Left renal pelvis (tissue), 4 donors: ENCODE results near the gene SCARF2. TPM values are rescaled to one million over a fixed set of nuclear protein-coding genes. Genes with fewer than 3 reads are reported as not detected.

ENCODE experiments used
- DNase-seq, 4 donors: peaks; one replicate each; pipeline ENCODE4 v3.0.0-alpha.2; 2013; ENCODE audit warnings: low read depth in 4 of 4, low spot score in 3 of 4
- polyA plus RNA-seq, 4 donors: library from polyadenylated mRNA; unstranded; fragments of 120-200 nt; gene quantifications; one replicate each; pipeline ENCODE4 v1.2.1, GENCODE V29; 2013; ENCODE audit not compliant: insufficient read length in 4 of 4

The SCARF2 gene
- polyA plus RNA-seq, 4 donors = 15.6 to 39.7 (median 22.4) TPM

DNA sequence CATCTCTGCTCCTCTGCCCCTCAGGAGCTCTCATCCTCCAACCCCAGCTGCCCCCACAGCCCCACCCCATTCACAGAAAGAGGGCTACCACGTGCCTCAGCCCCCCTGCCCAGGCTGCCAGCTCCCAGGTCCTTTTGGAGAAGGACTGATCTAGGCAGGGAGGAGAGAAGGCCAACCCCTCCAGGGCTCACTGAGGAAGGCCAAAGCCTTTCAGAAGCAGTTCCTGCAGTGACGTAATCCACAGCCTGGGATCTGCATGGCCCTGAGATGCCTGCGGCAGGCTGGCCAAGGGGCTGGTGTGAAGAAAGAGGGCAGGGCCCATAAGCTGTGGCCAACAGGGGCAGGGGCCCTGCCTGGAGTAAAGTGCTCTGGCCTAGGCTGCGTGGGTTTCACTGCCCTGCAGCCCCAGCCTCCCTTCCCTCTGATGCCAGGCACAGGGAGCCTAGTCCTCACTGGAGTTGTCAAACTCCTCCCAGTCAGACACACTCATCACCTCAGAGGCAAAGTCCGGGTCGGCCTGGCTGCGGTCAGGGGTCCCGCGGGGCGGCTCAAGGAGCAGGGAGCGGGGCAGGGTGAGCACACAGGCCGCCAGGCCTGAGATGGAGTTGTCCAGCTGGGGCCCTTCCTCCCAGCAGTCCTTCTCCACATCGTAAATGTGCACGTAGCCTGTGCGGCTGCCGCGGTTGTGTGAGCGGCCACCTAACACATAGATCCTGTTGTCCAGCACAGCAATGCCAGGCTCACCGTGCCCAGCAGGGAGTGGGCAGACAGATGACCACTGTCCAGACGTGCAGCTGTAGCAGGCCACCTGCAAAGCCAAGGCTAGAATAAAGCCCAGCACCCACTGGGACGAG lies 4.2 kb upstream of the SCARF2 start:
- DNase-seq = no peak

DNA sequence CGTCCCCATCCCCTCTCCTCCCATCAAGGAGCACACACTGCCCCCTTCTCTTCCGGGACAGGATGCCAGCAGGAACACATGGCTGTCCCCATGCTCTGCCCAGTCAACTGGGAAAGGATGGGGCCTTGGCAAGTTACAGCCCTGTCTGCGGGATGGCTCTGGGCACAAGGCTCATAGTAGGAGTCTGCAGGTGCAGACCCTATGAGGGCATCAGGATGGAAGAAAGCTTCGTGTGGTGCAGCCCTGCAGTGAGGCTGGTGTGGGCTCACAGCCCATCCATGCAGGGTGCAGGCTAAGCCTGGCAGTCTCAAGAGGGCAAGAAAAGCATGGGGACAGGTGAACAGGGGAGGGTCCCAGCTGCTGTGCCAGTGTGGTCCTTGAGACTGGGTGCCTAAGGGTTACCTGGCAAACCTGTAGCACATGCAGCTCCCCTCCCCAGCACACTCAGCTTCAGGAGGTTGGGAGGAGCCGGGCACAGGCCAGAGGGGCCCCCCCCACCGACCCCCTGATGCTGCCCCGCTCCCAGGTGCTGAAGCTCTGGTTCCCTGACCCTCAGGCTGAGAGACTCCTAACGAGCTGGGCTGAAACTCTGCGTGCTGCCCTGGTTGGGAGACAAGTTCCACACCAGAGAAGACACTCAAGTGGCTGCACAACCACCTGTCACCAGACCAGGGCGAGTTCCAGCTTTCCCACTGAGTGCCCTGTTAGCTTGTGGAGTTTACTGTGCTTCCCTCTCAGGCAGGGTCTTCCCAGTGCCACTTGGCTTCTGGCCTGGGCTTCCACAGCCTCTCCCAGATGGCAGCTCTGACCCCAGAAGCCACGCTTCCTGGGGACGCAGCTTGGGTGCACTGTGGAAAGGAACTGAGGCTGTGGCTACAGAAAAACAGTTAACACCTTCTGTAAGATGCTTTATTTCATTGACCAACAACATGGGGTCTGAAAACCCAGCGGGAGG lies 3.3 kb upstream of the SCARF2 start:
- no peak for DNase-seq

DNA sequence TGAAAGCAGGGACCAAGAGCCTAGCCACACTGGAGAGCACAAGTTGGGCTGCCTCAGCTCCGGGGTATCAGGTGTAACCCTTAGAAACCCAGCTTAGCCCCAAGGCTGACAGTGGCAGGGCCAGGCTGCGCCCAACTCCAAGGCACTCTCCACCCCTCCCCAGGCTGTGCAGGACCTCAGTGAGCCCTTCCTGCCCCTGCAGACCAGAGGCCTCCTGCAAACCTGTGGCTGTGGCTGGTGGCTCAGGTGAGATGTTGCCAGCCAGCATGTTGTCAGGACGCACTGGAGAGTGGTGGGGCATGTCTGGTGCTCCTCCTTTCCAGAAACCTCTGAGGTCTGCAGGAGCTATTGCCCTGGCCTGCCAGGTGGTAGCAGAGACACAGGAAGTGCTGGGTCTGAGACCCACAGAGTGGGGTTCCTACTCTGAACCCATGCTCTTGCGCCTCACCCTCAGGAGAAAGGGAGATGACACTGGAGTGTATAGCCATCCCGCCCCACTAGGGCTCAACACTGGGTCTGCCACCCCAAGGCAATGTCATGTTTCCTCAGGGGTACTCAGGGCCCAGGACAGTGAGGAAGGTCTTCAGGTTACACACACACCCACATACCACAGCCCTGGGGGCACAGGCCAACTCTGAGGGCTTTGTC lies 2.4 kb upstream of the SCARF2 start:
- DNase-seq = no peak

DNA sequence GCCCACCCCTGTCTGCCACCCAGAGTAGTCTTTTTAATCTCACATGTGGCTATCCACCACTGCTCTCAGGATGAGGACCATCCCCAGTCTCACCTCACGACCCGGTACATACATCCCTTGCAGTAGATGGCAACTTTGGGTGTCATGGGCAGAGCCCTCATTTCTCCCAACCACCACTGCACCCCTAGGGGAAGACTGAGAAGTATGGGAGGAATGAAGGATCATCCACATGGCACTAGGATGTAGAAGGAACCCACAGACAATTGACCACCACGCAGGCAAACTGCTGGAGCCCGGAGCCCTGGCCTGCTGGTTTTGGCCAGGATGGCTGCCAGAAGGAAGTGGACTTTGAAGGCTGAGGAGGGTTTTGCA lies 1.9 kb upstream of the SCARF2 start:
- no peak for DNase-seq

DNA sequence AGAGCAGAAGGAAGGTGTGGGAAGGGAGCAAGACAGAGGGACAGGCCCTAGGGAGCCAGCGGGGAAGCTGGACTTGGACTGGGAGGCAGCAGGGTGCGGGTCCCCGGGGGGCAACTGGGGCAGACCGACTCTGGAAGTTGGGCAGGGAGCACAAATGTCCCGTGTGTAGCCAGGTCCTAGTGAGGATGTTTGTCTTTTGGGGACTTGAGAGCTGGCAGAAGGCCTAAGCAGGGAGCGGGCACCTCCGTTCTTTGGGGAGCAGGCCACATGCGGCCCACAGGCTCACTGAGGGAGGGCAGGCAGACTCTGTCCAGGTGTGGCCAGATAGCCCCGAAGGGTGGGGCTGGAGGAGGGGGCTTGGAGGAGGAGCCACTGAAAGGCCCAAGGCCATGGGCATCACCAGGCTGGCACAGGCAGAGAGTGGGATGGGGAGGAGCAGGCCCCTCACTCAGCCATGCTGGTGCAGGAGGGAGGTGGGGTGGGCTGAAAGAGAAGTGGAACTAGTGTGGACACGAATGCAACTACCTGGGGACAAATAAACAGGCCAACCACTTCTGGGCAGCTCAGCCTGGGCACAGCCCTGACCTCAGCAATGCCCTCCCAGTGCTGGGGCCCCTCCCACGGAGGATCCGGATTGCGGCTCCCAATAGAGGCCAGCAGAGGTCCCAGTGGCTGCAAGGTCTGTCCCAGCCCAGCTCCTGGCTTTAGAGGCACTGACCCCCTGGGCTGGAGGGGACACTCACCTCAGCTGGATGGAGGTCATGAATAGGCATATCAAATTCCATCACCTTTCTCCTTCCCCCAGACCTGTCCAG lies 1.3 kb upstream of the SCARF2 start:
- no peak for DNase-seq

DNA sequence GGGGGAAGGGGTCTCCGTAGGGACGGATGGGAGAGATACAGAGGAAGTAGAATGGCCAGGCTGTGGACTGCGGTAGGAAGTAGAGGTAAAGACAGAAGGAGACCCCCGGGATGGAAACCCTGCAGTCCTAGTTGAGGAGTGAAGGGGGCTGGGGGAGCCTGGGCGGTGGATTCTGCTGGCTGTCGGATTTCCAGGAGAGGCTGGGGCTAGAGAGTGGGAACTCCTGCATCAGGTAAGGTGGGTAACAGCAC lies 727 bp upstream of the SCARF2 start:
- no peak for DNase-seq

DNA sequence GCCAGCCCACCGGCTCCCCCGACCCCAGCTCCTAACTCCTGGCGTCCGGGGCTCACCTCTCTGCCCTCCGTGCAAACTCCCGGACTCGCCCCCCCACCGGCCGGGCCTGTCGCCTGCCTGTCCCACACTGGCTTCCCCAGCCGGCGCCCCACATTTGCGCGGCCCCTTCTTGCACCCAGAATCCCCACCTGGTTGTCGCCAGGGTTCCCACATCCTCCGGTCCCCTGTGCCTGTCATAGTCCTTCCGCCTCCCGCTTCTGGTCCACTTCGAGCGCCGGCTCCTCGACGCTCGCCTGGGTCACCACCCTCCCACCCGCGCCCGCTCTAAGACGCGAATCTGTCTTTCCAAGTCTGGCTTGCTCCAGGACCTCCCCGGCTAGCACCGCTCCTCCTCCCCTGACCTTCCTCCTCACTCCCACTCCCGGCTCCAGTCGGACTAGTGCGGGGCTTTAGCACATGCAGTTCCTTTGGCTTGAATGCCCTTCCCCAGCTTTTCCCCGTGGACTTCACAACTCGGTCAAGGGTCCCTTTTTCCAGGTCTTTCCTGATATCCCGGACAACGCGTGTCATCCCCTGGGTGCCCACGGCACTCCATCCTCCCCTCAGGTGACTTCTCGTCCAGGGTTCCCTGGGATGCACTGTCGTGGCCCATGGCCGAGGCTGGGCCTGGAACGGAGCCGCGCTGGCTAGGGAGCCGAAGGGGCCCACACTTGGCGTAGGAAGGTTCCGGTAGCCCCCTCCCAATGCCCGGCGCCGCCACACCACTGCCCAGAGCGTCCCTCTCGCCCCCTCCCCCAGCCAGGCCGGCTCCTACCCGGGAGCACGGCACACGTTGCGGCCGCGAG lies 635 bp downstream of the SCARF2 start:
- no peak for DNase-seq

DNA sequence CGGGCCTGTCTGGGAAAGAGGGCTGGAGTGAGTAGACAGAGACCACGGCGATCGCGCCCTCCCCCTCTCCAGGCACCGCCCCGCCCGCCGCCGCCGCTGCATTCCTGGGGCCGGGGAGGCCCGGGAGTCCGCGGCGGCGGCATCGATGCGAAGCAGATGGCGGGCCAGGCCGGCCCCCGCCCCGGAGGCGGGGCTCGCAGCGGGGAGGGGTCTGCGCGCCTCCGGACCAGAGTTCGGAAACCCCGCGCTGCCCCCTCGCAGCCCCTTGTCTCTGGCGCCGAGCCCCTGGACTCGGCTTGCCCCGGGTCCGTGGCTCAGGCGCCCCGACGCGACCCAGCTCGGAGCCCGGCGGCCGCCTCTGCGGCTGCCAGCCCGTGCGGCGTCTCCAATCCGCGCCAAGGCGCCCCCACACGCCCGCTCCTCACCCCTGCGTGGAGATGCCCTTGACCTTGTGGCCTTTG lies 1.3 kb downstream of the SCARF2 start:
- no peak for DNase-seq

DNA sequence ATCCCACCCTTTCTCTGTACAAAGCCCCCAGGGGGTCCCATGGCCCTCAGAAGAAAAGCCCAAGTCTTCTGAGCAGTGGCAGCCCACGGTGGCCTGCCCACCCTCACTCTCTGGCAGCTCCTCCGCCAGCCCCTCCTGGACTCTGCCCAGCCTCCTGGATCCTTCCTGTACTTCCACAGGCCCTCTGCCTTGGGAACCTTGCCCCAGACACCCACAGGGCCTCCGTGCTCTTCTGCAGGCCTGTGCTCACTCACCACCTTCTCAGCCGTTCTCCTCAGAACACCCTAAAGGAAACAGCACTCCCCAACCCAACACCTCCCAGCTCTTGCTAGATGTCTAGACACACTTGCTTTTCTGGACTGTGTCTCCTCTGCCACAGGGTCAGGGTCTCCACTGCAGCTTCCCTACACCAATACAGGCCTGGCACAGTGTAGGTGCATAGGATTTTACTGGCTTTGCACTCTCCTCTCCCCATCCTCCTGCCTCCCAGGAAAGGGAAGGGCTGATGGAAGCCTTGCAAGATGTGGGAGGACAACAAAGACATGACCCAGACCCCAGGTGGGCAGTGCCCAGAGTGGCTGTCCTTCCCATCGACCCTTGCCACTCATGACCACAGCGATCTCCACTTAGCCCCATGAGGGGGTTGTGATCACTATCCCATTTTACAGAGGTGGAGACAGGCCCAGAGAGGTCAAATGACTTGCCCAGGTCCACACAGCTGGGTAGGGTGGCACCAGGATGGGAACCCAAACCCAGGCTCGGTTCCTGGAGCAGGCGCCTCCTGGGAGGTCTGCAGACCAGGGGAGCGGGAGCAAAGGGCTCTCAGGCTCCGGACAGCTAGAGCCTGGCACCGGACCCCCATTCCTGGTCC lies 2.0 kb downstream of the SCARF2 start:
- no peak for DNase-seq

DNA sequence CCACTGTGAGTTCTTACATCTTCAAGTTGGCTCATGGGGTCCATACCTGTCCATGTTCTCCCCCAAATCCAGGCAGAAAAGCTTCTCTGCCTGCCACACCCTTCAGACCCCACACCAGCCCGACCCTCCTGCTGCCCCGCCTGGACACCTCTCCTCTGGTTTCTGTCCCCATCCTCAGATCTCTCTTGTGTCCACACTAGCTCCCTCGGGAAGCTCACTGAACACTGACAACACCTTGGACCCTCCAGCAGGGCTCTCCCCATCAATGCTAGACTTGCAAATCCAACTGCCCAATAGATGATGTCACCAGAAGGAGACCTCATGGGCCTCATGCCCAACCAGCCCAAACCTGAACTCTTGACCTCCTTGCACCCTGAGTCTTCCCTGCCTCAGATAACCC lies 2.9 kb downstream of the SCARF2 start:
- no peak for DNase-seq

DNA sequence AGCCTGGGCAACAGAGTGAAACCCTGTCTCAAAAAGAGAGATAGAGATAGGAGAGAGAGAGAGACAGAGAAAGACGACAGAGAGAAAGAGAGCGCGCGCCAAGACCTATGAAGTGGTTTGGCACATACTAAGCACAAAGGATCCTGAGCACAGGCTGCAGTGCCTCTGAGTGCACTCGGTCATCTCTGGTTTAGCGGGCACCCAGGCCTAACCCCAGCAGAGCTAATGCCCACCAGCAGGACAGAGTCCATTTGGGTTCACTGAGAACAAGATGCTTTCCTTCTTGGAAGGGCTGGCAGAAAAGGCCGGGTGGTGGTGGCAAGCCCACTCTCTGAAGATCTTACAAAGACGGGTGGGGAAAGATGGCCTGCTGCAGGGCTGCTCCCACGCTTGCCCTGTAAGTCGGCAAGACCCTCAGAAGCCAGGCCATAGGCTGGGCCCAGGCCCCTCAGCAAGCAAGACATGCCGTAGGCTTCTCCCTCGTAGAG lies 3.3 kb downstream of the SCARF2 start:
- no peak for DNase-seq

DNA sequence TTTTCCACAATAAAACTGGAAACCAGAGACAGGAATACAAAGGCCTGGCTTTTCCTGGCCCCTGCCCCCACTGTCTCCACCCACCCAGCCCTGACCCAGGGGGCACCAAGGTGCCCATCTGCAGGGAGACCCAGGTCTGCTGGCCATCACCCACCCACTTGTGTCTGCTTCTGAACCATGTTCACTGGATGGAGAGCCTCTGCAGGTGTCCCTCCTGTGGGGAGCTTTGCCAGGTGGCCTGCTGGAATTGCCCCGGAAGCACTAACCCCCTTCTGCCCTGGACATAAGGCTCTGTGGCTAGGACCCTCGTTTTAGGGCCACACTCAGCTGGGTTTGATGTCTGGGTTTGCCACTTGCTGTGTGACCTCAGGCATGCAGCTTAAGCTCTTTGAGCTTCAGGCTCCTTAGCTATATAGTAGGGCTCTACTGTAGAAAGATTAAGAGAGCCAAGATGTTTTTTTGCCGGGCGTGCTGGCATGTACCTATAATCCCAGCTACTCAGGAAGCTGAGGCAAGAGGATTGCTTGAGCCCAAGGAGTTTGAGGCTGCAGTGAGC lies 3.9 kb downstream of the SCARF2 start:
- no peak for DNase-seq

DNA sequence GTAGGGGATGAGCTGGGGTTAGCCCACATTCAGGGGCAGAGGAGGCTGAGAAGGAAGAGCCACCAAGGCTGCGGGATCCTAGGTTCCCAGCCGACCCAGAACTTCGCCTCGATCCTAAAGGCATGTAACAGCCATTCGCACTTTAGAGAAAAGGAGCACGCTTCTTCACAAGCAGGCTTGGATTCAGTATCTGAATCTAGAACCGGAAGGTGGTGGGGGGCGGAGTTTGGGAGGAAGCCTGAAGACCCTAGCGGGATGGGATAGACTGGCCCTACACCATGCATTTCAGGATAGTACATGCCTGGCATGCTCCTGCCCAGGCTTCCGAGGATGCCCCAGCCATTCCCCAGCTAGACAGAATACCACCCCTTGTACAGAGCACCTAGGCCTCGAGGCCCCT lies 4.4 kb downstream of the SCARF2 start:
- DNase-seq = no peak

DNA sequence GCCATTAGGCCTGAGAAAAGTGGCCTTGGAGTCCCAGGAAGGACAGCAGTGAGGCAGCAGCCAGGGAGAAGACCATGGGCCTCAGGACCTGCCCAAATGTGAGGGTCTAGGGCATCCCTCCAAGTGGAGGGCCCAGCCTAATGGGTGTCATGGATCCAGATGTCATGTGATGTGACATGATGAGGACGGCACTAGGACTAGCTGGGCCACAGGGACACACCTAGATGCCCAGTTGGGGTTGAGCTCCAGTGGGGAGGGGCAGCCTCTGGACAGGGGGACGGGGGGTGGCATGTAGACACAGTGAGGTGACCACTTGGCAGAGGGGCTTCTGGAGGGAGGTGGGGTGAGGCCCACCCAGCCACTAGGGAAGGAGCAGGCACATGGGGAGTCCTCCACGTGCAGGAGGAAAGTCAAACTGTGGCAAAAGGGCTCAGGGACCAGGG lies 5.4 kb downstream of the SCARF2 start:
- DNase-seq = no peak

DNA sequence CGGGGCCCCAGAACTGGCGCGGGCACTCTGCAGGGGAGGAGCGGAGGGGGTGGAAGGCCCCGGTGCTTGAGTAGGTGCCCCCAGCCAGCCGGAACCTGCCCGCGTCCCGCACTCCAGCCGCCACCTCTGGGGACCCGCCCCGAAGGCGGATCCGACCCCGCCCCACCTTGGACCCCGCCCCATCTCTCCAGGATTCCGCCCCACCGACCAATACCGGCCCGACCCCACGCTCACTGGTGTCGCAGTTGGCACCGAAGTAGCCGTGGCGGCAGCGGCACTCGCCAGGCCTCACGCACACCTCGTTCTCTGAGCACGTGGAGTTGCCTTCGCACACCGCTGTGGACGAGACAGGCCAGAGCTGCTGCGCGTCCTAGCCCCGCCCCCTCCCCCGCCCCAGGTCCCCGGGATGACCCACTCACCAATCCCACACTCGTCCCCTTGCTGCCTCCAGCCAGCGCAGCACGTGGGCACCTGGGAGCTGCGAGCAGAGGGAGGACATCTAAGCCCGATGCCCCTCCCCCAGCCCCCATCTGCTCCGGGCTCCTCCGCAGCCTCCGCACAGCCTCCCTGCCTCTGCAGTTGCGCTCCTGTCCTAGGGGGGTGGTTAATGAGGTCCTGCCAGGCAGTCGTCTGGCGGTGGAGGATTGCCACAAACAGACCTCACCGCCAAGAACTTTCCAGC lies 6.0 kb downstream of the SCARF2 start:
- no peak for DNase-seq

DNA sequence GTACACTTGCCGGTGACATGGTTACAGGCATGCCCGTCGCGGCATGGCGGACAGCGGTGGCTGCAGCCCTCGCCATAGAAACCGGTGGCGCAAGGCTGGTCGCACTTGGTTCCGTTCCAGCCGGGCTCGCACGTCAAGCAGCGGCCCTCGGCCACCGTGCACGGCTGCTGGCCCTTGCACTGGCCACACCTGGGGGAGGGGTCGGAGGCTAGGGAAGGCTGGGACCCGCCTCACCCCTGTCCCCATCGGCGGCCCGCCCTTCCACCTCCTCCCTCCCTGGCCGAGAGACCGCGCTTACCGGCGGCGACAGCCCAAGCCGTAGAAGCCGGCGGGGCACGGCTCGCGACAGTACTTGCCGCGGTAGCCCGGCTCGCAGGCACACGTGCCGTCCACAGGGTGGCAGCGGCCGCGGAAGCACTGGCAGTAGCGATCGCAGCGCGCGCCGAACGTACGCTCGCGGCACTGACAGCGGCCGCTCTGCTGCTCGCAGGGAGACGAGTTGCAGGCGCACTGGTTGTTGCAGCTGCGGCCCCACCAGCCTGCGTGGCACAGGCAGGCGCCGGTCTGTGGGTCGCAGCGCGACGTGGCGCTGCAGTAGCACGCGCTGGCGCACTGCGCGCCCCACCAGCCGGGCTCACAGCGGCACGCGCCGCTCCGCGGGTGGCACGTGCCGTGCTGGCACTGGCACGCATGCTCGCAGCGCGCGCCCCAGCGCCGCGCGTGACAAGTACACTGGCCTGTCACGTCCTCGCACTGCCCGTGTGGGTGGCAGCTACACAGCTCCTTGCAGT lies 6.7 kb downstream of the SCARF2 start:
- no peak for DNase-seq
